GM21529 (cell line): ENCODE data around the gene SRRT.

ENCODE experiments used
- ATAC-seq: cut with Tn5 transposase; IDR thresholded peaks from one replicate; pipeline ENCODE4 v1.9.1; 2021; ENCODE audit not compliant: unreplicated experiment

SRRT gene

DNA sequence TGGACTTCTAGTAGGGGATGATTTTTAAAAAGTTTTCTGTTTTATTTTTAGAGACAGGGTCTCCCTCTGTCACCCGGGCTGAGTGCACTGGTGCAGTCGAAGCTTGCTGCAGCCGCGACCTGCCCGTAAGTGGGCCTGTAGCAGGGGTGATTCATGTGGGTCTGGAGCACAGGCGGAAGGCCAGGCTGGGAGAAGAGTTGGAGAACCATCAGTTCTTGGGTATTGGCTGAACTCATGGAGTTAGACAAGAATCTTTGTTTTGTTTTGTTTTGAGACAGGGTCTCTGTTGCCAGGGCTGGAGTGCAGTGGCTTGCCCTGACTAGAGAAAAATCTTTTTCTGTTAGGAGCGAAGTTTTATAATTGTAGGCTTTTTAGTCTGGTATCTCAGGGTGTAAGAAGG is 5.7 kb downstream of the SRRT start:
- ATAC-seq = no peak

DNA sequence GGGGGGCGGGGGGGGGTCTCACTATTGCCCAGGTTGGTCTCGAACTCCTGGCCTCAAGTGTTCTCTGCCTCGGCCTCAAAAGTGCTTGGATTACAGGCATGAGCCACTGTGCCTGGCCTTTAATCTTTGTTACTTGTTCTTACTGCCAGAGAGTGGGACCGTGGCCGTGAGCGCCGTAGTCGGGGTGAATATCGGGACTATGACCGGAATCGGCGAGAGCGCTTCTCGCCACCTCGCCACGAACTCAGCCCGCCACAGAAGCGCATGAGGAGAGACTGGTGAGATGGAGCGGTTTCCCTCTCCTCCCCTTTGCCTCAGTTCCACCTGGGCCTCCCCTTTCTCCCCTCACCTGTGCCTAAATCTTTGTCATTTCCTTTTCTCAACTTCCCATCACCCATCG is 6.2 kb downstream of the SRRT start:
- no peak for ATAC-seq

DNA sequence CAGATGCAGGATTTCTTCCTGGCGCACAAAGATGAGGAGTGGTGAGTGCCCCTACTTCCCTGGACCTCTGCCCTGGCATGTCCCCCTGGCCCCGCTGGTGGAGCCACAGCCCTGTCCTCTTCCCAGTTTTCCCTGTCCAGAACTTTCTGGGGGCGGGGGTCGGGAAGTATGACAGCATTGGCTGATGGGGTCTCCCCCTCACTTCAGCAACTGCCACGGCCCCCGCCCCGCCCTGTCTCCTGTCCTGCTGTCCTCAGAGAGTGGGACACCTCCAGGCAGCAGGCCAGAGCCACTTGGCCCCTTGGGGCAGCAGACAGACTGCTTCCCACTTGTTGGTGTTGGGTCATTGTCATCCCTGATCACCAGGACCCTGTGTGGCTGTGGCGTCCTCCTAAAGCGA is 7.3 kb downstream of the SRRT start:
- ATAC-seq = no peak

DNA sequence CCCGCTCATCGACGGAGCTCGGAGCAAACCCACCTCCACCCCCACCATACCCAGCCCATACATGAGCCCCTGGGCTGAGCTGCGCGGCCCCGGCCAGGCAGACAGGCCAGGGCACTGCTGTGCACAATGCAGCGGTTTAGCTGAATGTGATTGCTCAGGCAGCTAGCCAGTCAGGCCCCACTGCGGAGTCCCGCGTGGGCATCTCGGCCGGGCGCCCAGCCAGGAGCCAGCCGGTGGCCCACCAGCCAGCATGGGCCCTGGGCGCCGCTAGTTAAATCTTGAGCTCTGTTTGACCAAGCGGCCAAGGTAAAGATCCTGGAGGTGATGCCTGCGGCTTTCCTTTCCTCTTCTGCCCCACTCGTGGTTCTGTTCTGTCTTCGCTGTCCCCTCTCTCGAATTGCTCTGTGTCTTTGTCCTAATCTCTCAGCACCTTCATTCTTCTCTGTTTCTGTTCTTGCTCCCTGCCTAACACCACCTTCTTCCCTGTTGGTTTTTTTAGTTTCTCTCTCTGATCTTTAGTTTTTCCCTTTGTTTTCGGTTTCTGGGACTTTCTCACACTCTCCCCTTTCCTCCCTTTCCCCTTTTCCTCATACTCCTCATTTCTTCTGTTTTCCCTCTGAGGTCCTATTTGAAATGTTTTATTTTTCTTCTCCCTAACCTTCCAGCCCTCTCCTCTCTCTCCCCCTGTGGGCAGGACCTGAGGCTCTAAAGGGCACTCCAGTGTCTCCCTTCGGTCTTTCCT is 8.1 kb downstream of the SRRT start:
- ATAC-seq = no peak

- no peak for ATAC-seq
Measured at GRCh38 chr7:100884736-100885439, 10.0 kb downstream of the SRRT start.

- no peak for ATAC-seq
Measured at GRCh38 chr7:100885440-100886141, 10.7 kb downstream of the SRRT start.

GRCh38 chr7:100886142-100886935 is 11.4 kb downstream of the SRRT start:
- ATAC-seq = no peak

DNA sequence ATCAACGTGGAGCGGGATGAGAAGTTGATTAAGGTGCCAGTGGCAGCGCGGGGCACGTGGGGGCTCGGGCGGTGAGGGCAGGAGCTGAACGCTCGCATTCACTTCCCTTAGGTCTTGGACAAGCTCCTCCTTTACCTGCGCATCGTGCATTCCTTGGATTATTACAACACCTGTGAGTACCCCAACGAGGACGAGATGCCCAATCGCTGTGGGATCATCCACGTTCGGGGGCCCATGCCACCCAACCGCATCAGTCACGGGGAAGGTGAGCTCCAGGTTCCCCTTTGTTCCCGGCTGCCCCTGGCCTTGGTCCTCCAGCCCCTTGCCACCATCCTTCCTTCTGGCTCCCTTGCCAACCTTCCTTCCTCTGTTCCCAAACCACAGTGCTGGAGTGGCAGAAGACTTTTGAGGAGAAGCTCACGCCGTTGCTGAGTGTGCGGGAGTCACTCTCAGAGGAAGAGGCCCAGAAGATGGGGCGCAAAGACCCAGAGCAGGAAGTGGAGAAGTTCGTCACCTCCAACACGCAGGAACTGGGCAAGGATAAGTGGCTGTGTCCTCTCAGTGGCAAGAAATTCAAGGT is 12.1 kb downstream of the SRRT start:
- no peak for ATAC-seq

DNA sequence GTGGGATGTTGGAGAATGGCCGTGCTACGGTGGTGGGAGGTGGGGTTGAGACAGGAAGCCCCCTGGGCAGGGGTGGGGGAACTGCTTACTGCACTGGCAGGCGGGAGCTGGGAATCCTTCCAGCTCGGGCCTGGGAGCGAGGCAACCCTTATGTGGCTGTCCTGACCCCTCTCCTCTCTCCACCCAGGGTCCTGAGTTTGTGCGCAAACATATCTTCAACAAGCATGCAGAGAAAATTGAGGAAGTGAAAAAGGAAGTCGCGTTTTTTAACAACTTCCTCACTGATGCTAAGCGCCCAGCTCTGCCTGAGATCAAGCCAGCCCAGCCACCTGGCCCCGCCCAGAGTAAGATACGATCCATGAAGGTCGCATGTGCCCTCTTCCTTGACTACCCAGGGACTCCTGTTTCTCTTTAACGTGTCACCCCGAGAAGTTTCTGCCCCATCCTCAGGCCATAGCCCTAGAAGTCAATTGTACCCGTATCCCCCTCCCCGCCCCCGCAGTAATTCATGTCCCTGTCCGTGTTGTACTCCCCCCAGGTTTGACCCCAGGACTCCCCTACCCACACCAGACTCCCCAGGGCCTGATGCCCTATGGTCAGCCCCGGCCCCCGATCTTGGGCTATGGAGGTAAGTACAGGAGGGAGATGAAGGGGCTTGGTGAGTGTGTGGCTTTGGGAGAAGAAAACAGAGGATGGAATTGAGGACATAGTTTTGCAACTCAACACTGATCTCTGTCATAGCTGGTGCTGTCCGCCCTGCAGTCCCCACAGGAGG is 12.8 kb downstream of the SRRT start:
- peak; percentile 49 for ATAC-seq

DNA sequence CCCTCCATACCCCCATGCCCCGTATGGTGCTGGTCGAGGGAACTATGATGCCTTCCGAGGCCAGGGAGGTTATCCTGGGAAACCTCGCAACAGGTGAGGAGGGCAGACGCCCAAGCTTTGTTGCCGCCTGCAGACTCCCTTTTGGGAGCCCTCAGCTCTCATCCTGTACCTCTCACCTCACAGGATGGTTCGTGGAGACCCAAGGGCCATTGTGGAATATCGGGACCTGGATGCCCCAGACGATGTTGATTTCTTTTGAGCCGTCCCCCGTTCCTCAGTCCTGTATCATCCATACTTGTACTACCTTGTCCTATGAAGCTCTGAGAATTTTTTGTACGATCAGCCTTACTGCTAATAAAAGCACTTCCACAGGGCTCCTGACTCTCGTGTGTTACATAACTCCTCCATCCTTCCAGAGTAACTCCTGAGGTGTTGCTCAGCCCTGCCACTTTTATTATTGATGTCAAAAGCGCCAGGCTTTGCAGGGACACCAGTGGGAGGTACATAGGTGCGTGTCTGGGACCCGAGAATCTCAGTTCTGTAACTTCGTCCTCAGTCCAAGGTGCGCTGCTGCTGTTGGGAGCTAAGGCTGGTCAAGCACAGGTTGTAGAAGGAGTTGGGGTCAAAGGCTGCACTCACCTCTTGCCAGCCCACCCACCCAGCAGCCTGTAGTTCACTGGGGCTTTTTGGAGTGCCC is 13.5 kb downstream of the SRRT start:
- no peak for ATAC-seq

- peak; percentile 26 for ATAC-seq
Measured at GRCh38 chr7:100888988-100889750, 14.3 kb downstream of the SRRT start, which contains the start of gene UFSP1. Gene UFSP1 (minus strand): TSS chr7:100889715. CDS start chr7:100889271, 444 bp downstream.

GRCh38 chr7:100890653-100891567 is 16.0 kb downstream of the SRRT start:
- ATAC-seq = no peak

DNA sequence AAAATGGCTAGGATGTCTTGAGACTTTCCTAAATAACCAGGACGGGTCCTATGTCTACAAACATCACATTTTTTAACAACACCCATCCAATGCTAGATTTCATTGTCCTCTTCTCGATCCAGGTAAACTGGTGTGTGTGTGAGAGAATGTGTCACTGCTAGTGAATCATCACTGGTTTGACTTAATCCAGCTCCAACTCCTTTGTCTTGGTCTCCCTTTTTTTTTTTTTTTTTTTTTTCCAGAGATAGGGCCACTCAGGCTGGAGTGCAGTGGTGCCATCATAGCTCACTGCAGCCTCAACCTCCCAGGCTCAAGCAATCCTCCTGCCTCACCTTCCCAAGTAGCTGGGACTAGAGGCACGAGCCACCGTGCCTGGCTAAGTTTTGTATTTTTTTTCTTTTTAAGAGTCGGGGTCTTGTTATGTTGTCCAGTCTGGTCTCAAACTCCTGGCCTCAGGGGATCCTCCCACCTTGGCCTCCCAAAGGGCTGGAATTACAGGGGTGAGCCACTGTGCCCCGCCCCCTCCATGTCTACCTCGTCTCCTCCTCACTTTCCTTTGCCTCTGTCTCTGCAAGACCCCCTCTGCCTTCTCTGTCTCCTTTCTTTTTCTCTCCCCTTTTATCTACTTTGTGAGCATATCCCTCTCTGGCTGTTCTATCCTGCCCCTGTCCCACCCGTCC is 16.8 kb downstream of the SRRT start:
- ATAC-seq = no peak

- ATAC-seq = no peak
Measured at GRCh38 chr7:100892364-100893317, 17.7 kb downstream of the SRRT start.

DNA sequence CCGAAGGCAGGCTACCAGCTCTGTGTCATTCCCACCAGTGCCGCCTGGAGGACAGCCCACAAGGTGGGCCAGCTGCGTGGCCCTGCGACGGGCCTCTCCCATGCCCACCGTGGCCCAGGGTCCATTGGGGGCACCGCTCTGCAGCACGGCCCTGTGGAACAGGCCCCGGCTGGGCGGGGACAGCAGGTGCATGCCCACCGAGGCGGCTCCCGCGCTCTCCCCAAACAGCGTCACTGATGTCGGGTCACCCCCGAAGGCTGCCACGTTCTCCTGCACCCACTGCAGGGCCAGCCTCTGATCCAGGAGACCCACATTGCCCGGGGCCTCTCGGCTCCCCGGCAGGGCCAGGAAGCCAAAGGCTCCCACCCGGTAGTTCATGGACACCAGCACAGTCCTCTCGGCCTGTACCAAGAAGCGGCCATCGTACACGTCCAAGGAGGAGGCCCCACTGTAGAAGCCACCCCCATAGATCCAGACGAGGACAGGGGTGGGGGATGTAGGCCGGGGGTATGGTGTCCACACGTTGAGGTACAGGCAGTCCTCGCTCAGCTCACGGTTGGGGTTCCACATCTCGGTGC is 18.5 kb downstream of the SRRT start:
- ATAC-seq = no peak
